Measurements from ENCODE around the gene REEP3. TPM values are rescaled to one million over a fixed set of nuclear protein-coding genes. Genes with fewer than 3 reads are reported as not detected.
"Not testable (repeated sequence)": the region's sequence is repeated elsewhere in the genome, so short reads cannot be mapped to it uniquely, and the experiment has no call there.

REEP3 gene
- total RNA-seq, 1 experiment from 2014 or later = 34.7 TPM

DNA sequence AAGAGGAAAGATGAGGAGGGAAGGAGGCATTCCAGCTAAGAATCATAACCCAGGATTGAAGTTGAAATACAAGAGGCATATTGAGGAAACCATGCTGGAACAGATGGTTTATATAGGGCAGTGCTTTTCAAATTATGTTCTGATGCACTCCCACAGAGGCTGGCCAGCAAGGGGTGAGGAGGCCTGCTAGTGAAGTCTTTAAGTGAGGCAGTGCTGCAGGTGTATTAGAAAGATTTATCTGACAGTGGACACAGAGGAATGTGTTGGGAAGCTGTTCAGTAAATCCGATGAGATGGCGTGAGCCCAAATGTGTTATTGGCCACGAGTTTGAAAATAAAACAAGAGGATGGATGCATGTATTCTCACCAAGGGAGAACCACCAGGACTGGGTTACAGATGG lies 28.6 kb downstream of the REEP3 start:
- no peak for DNase-seq (ENCODE audit: low read depth)

DNA sequence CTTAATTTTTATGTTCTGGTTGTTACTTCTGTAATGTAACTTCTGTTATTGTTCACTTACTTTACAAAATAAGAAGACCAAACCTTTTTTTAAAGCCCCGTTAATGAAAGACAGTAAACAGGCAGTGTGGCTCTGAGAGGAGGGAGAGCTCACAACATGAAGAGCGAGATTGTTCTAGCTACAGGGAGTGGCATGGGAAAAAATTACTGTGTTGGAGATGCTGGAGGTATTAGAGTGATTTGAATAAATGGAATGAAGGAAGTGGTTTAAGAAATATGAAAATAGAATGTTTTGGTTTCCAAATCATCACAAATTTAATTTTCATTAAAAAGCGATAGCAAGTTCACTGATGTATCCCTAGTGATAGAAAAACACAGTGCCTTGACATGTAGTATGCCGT lies 31.8 kb downstream of the REEP3 start:
- DNase-seq (ENCODE audit: low read depth) = peak; percentile 34

DNA sequence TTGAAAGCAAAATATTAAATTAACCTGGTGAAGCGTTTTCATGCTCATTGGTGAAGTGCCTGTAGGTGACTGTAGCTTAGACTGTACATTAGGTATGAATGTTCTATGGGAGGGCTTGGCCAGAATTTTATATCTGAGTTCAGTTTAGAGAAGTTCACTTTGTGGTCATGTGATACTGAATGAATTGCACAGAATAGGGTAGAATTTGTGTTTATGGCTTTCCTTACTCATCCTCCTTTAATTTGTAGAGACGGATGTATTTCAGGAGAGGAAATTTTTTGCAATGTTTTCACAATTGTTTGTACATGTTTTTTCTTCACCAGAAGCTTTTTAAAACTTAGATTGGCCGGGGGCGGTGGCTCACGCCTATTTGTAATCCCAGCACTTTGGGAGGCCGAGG lies 32.3 kb downstream of the REEP3 start:
- DNase-seq (ENCODE audit: low read depth) = no peak

DNA sequence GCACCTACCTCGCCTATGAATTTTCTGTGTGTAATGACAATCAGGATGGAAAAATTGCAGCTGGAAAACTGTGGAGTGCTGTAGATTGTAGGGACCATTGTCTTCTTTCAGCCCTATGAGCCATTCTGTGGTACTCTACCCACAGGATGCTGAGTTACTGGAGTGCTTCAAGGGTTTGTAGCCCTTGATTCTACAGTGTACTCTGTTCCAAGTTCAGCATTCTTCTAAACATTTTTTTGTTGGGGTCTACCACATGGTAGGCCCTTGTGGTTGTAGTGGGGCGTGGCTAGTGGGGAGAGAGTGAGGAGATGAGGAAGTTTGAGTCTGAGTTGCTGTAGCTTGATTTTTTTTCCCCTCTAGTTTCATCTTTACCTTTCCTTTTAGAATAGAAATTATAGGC lies 33.5 kb downstream of the REEP3 start:
- DNase-seq (ENCODE audit: low read depth) = peak; percentile 85

DNA sequence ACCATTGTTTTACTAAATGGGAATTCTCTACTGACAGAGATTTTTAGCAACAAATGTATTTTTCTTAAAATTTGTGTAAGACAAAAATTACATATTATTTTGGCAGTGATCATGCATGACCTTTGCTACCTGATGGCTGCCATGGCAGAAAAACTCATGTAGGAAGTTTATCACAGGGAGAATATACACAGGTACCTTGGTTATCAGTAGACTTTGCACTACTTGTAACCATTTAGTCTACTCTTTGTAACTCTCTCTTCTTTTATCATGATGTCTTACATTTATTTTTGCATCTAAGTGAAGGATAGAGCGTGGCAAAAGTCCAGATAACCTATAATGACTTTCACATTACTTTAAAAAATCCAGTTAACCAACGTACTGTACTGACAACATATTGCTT lies 34.1 kb downstream of the REEP3 start:
- DNase-seq (ENCODE audit: low read depth) = no peak

DNA sequence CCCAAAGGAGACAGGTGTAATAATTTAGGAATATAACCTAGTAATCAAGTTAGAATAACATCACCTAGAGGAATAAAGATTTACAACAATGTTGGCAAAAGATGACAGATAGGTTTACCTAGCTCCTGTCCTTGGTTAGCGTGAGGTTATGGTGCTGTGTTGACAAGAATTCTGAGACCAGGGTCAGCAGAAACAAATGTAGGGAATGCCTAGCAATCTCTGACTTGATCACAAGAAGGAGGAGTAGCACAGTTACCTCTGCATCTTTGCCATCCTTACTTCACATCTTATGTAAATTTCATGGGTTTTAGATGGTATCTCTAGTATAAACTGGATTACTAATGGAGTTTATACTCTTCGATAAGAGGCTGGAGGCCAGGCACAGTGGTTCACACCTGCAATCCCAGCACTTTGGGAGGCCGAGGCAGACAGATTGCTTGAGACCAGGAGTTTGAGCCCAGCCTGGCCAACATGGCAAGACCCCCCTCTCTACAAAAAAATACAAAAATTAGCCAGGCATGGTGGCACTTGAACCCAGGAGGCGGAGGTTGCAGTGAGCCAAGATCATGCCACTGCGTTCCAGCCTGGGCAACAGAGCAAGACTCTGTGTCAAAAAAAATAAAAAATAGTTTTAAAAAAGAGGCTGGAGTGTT lies 37.1 kb downstream of the REEP3 start:
- no peak for DNase-seq (ENCODE audit: low read depth)

DNA sequence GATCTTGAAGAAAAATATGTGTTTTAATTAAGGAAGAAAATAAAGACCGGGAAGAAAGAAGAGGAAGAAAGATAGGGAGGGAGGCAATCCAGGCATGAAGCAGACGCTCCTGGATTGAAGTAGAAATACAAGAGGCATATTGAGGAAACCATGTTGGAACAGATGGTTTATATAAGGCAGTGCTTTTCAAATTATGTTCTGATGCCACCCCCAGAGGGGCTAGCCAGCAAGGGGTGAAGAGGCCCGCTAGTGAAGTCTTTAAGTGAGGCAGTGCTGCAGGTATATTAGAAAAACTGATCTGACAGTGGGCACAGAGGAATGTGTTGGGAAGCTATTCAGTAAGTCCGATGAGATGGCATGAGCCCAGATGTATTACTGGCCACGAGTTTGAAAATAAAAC lies 40.1 kb downstream of the REEP3 start:
- no peak for DNase-seq (ENCODE audit: low read depth)

DNA sequence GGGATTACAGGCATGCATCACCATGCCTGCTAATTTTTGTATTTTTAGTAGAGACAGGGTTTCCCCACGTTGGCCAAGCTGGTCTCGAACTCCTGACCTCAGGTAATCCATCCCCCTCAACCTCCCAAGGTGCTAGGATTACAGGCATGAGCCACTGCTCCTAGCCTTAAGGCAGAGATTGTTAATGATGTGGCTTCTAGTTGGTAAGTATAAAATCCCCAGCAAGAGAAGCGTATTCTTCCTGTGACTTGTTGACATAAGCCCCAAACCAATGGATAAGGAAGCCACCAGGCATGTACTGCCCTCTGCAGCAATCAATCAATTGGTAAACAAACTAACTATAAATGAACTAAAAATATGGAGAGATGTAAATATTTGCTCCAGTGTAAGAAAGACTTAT lies 41.2 kb downstream of the REEP3 start:
- no peak for DNase-seq (ENCODE audit: low read depth)

DNA sequence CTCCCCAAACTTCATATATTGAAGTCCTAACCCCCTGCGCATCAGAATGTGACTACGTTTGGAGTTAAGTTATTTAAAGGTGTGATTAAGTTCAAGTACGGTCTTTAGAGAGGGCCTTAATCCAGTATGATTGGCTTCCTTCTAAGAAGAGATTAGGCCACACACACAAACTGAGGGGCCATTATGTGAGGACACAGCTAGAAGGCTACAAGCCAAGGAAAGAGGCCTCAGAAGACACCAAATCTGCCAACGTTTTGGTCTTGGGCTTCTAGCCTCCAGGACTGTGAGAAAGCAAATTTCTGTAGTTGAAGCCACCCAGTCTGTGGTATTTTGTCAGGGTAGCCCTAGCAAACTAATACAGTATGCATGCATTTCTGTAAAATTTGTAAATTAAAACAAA lies 41.7 kb downstream of the REEP3 start:
- no peak for DNase-seq (ENCODE audit: low read depth)

DNA sequence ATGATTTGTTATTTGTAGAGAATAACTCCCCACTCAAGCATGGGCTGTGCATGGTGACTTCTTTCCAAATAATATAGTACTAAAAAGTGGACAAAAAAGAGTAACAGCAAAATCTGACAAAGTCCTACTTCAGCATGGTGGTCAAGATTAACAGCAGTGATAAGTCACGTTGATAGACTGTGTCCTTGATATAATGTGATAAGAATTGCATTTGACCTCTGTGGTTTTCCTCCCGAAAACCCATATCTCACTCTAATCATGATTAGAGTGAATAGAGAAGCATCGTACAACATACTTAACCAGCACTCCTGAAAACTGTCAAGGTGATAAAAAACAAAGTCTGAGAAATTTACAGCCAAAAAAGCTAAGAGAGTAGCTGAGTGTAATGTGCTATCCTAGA lies 42.4 kb downstream of the REEP3 start:
- no peak for DNase-seq (ENCODE audit: low read depth)

DNA sequence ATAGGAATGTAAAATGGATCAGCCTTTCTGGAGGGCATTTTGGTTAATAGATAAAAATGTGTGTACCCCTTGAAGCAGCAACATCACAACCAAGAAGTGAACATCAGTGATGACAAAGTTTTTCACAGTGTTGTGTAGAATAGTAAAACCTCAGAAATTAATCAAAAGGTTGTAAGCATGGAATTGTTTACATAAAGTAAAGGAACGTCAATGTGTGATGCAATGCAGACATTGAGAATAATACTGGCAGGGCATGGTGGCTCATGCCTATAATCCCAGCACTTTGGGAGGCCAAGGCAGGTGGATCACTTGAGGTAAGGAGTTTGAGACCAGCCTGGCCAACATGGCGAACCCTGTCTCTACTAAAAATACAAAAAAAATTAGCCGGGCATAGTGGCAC lies 43.5 kb downstream of the REEP3 start:
- DNase-seq (ENCODE audit: low read depth) = not testable (repeated sequence)

DNA sequence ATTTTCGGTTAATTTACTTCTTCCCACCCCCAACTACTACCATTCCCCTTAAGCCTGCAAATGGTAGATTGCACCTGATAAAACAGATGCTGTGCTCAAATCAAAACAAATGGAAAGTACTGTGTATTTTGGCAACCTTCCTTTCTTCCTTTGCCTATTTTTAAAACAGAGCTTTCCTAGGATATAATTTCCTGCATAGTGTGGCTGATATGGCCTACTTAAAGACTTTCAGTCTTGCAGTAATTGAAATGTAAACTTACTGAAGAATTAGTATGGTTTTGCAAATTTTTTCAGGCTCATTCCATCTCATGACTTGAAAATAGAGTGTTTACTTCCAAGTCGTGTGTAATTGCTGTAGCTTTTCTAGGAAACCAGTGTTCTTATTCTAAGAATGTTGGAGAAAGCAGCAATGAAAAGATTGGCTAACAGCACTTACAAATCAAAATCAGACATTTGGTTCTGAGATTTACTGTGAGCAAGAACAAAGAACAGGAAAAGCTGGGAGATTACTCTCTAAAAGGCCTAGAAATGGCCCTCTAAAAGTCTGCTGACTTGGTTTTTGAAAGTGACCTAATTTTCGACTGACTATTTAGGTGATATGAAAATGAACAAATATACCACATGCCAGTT lies 52.0 kb downstream of the REEP3 start:
- no peak for DNase-seq (ENCODE audit: low read depth)

DNA sequence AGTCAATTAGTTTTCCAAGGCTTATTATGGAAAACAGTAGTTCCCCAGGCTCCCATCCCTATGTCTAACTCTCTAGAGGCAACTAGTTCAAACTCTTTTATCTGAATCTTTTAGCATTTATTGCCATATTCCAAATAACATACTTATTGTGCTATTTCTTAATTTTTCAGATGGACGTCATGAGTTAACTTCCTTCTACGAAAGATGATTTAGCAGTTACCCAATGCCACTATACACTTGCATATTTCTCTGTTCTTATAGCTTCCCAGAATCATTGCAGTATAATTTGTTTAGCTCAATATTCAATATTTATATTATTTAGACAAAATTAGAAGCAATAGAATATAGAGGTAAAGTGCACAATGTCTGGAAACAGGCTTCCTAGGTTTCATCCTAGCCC lies 52.8 kb downstream of the REEP3 start:
- DNase-seq (ENCODE audit: low read depth) = no peak

DNA sequence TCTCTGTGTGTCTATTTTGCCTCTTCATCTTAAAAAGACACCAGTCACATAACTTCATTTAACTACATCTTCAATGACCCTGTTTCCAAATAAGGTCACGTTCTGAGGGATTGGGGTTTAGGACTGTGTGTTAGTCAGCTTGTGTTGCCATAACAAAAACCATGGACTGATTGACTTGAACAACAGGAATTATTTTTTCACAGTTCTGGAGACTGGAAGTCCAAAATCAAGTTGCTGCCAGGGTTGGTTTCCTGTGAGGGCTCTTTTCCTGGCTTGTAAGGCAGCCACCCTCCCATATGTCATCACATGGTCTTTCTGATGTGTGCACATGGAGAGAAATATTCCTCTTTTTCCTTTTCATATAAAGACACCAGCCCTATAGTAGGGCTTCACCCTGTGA lies 55.3 kb downstream of the REEP3 start:
- DNase-seq (ENCODE audit: low read depth) = no peak

DNA sequence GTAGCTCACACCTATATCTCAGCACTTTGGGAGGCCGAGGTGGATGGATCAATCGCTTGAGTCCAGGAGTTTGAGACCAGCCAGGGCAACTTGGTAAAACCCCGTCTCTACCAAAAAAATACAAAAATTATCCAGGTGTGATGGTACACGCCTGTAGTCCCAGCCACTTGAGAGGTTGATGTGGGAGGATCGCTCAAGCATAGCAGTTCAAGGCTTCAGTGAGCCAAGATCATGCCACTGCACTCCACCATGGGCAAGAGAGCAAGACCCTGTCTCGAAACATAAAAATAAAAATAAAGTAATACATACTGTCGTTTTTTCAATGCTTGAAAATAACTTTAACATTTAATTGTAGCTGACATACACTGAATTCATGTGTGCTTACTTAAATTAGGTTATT lies 57.3 kb downstream of the REEP3 start:
- no peak for DNase-seq (ENCODE audit: low read depth)

DNA sequence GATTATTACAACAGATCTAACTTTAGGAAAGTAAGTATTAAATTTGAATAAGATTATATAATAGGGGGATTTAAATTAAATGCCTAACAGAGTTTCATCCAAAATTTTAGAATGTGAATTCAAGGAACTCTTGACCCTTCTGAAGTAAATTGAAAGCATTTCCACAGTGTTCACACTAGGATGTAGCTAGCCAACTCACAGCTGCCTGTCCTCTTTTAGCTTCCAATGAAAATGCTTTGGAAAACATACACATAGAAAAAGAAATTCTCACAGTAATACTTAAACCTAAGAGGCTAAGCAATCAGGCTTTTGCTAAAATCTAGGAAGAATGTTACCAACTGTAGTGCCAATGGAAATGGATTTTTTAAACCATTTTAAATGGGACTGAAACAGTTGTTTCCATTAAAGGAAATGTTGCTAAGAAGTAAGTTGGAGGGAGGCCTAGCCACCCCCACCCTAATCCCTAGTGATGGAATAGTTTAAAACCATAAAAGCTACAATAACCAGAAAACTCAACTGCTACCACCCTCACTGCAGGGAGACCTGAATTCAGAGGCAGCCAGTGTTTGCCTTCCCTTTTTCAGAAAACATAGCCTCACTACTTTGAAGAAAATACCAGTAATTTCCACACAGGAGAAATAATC lies 58.3 kb downstream of the REEP3 start:
- DNase-seq (ENCODE audit: low read depth) = no peak

DNA sequence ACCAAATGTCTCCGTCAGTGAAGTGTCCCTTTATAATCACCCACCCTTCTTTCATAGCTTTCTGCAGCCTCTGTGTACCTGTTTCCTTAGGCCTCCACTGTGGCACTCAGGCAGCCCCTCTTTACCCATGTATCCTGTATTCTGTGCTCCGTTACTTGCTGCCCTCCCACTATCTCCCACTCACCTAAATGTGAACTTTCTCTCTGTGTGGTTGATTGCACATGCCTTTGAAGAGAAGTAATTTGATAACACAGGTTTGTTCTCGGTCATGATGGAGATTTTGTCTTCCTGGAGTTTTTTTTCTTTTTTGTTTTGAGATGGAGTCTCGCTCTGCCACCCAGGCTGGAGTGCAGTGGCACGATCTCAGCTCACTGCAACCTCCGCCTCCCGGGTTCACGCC lies 61.5 kb downstream of the REEP3 start:
- no peak for DNase-seq (ENCODE audit: low read depth)

DNA sequence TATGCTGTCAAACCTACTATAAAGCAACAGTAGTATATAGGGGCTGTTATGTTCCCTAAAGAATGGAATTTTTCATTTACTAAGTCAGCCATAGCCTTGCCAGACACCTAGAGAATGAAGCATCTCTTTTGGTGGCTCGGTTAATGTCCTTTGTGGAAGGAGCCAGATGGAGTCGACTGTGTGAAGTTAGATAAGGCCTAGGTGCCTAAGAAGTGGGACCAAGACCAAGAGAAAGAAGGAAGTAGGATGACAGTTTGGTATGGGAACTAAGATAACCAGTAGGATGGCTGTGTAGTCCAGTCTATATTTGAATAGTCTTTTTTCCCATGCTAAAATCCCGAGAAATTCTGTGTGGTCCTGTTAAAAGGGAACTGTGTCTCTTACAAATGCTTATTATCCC lies 62.2 kb downstream of the REEP3 start:
- no peak for DNase-seq (ENCODE audit: low read depth)

DNA sequence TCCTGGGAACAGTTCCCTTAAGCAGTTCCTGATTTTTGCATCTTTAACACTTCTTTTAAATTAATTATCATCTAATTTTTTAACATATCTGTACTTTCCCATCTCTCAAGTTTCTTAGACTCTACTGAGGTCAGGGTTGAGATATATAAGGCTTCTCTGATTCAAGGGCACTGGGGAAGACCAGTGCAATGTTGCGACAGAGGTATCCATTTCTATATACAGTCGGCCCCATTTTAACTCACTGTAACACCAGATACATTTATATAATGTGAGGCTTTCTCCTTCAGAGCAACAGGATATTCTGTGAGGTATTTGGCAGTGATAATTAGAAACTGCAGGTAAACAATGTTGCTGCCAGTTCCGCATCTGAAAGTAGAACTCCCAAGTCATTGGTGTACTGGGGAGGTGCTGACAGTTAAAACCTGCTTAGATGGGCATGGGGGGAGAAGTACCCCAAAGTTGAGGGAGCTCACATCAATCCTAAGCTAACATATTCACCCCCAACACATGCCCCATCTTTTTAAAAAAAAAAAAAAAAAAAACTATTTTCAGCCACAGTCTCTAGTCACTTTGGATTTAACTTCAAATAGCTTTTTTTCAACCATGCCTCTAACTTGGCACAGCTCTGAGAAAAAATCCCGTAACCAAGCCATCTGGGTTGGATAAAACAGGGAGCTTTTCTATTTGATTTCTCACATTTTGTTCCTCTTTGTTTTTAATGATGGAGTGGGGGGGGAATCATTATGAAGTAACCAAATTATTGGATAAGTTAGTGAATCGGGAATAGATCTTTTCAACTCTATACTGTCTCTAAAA lies 62.9 kb downstream of the REEP3 start:
- no peak for DNase-seq (ENCODE audit: low read depth)

DNA sequence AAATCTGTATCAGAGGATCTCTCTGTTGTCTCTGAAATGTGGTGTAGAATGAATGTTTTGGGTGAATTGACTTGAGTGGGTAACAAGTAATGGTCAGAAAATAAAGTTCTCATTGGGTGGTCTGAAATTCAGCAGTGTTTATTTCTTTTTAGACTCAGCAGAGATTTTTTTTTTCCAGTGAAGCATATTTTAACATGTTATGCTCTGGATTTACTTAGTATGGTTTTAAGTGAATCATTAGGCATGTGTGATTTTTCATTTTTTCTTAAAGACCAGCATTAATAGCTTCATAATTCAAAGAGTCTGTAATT lies 63.5 kb downstream of the REEP3 start:
- DNase-seq (ENCODE audit: low read depth) = no peak

DNA sequence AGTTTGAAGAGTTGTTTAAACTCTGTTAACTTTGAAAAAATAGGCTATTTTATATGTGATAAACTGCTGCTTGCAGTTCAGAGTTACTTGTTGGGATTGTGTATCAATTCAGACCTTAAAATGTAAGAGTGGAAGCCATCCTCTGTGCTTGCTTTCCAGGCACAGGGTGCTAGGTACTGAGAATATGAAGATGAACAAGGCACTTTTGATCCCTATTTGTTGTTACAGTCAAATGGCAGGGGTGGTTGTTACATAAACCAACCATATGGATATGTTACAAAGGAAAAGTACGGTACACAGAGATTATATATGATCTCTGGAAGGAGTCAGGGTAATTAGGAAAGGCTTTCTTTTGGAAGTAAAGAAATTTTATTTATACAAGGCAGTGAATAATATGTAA lies 63.8 kb downstream of the REEP3 start:
- no peak for DNase-seq (ENCODE audit: low read depth)

DNA sequence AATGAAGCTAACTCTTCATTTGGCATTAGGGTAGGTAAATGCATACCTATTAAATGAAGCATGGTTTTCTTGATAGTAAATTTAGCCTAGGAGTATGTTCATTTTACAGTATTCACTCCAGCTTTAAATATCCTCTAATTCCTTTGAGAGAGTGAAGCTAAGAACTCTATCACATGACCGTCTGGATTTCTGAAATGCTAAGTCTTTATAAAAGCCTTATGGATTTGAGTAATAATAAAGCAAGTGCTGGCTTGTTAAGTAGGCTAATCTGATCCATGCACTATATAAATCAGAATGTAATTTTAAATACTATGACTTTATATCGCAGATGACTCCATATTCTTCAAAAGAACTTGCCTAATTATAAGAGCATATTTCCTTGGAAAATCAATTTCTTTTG lies 64.8 kb downstream of the REEP3 start:
- DNase-seq (ENCODE audit: low read depth) = no peak

DNA sequence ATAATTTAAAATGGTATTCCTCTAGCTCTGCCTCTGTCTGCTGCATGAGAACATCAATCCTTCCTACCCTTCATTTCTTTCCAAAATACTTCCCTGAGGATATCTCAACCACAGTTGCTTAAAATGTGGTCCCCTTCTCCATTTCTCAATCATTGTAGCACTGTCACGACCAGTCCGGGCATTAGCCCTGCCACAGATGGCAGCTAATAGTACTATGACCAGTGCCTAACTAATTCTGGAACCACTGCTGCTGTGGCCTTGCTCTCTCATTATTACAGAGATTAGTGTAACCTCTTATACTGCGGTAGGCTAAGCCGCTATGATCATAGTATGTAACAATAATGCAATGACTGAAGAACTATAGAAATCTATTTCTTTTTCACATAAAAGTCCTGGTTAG lies 66.0 kb downstream of the REEP3 start:
- no peak for DNase-seq (ENCODE audit: low read depth)
